ENCODE measurements around the gene INPP4B. TPM values are rescaled to one million over a fixed set of nuclear protein-coding genes. Genes with fewer than 3 reads are reported as not detected.

INPP4B gene
- total and polyA plus RNA-seq, 2 donors from 2014 or later: 2.6 to 18.9 TPM

DNA sequence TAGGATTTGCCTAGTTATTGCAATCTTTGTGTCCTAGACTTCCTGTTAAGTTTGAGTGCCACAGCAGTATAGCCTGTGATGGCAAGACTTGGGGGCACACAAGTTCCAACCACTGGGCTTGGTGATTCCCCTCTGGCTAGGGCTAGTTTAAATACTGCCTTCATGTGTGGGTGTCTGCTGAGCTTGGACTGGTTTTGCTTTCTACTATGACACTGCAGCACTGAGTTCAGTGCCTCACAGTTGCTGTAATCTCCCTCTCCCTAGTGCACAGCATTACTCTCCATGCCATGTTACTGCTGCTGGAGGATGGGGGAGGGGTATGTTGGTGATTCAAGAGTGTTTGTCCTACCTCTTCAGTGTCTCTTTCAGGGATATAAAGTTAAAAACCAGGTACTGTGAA, 830.1 kb downstream of the INPP4B start:
- no peak for DNase-seq
- Histone ChIP-seq H3K27me3 (ENCODE audit: control insufficient read depth, insufficient read depth, low read length) (no peaks in the 10 kb centered on the region), H3K9me3 (ENCODE audit: control insufficient read depth in 2 of 3, insufficient read depth in 1 of 3, low read length in 3 of 3) (no peaks in the 10 kb centered on the region), H3K4me1 (ENCODE audit: control insufficient read depth in 2 of 3, insufficient read depth in 2 of 3, low read depth in 1 of 3, low read length in 3 of 3) (no peaks in the 10 kb centered on the region), H3K9ac (ENCODE audit: low read length in 3 of 3) (no peak overlapping the region), H3K27ac (ENCODE audit: low read depth in 2 of 2, low read length in 2 of 2) (no peak overlapping the region), H3K4me3 (ENCODE audit: low read length in 3 of 3) (no peak overlapping the region), H3K36me3 (ENCODE audit: control insufficient read depth in 2 of 3, insufficient read depth in 3 of 3, low read length in 3 of 3) (no peaks in the 10 kb centered on the region)
- TF ChIP-seq, protein P1, sequence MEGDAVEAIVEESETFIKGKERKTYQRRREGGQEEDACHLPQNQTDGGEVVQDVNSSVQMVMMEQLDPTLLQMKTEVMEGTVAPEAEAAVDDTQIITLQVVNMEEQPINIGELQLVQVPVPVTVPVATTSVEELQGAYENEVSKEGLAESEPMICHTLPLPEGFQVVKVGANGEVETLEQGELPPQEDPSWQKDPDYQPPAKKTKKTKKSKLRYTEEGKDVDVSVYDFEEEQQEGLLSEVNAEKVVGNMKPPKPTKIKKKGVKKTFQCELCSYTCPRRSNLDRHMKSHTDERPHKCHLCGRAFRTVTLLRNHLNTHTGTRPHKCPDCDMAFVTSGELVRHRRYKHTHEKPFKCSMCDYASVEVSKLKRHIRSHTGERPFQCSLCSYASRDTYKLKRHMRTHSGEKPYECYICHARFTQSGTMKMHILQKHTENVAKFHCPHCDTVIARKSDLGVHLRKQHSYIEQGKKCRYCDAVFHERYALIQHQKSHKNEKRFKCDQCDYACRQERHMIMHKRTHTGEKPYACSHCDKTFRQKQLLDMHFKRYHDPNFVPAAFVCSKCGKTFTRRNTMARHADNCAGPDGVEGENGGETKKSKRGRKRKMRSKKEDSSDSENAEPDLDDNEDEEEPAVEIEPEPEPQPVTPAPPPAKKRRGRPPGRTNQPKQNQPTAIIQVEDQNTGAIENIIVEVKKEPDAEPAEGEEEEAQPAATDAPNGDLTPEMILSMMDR (IDR thresholded peaks at IDR 0.05; ENCODE audit: borderline replicate concordance, extremely low read depth, insufficient read depth): no peak
- FAIRE-seq: no peak
- intact Hi-C loops (cut with DNase I): no loop called here

DNA sequence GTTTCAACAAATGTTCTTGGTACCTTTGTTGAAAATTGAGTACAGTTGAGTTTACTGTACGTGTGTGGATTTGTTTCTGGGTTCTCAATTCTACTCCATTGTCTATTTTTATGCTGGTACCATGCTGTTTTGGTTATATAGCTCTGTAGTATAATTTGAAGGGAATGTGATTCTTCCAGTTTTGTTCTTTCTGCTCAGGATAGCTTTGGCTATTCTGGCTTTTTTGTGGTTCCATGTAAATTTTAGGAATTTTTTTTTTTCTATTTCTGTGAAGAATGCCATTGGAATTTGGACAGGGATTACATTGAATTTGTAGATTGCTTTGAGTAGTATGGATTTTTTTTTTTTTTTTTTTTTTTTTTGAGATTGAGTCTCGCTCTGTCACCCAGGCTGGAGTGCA, 836.4 kb downstream of the INPP4B start:
- H3K4me3 ChIP-seq (ENCODE audit: low read length in 3 of 3): no peak overlapping the region
- no peak for FAIRE-seq
- no peak for DNase-seq
- H3K9ac ChIP-seq (ENCODE audit: low read length in 3 of 3): no peak overlapping the region
- no peaks in the 10 kb centered on the region for H3K4me1 ChIP-seq (ENCODE audit: control insufficient read depth in 2 of 3, insufficient read depth in 2 of 3, low read depth in 1 of 3, low read length in 3 of 3)
- TF ChIP-seq, protein P1 (IDR thresholded peaks at IDR 0.05; ENCODE audit: borderline replicate concordance, extremely low read depth, insufficient read depth): no peak
- no peaks in the 10 kb centered on the region for H3K9me3 ChIP-seq (ENCODE audit: control insufficient read depth in 2 of 3, insufficient read depth in 1 of 3, low read length in 3 of 3)
- intact Hi-C loops (cut with DNase I): no loop called here
- H3K27me3 ChIP-seq (ENCODE audit: control insufficient read depth, insufficient read depth, low read length): no peaks in the 10 kb centered on the region
- no peaks in the 10 kb centered on the region for H3K36me3 ChIP-seq (ENCODE audit: control insufficient read depth in 2 of 3, insufficient read depth in 3 of 3, low read length in 3 of 3)
- H3K27ac ChIP-seq (ENCODE audit: low read depth in 2 of 2, low read length in 2 of 2): no peak overlapping the region

DNA sequence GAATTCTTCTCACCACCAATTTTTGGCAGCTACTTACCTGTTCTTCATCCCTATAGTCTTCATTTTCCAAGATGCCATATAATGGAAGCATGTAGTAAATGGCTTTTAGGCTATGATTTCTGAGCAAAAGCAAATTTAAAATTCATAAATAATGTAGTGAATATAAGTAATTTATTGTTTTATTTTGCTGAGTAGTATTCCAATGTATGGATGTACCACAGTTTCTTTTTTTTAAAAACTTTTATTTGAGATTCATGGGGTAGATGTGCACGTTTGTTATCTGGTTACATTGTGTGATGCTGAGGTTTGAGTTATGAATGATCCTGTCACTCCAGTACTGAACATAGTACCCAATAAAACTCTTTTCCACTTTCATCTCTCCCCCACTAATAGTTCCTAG, 840.6 kb downstream of the INPP4B start:
- Histone ChIP-seq H3K4me1 (ENCODE audit: control insufficient read depth in 2 of 3, insufficient read depth in 2 of 3, low read depth in 1 of 3, low read length in 3 of 3) (no peaks in the 10 kb centered on the region), H3K27me3 (ENCODE audit: control insufficient read depth, insufficient read depth, low read length) (no peaks in the 10 kb centered on the region), H3K27ac (ENCODE audit: low read depth in 2 of 2, low read length in 2 of 2) (no peak overlapping the region), H3K36me3 (ENCODE audit: control insufficient read depth in 2 of 3, insufficient read depth in 3 of 3, low read length in 3 of 3) (no peaks in the 10 kb centered on the region), H3K9me3 (ENCODE audit: control insufficient read depth in 2 of 3, insufficient read depth in 1 of 3, low read length in 3 of 3) (no peaks in the 10 kb centered on the region), H3K9ac (ENCODE audit: low read length in 3 of 3) (no peak overlapping the region), H3K4me3 (ENCODE audit: low read length in 3 of 3) (no peak overlapping the region)
- intact Hi-C loops (cut with DNase I): no loop called here
- DNase-seq (no peak), FAIRE-seq (no peak)
- TF ChIP-seq, protein P1 (IDR thresholded peaks at IDR 0.05; ENCODE audit: borderline replicate concordance, extremely low read depth, insufficient read depth): no peak

DNA sequence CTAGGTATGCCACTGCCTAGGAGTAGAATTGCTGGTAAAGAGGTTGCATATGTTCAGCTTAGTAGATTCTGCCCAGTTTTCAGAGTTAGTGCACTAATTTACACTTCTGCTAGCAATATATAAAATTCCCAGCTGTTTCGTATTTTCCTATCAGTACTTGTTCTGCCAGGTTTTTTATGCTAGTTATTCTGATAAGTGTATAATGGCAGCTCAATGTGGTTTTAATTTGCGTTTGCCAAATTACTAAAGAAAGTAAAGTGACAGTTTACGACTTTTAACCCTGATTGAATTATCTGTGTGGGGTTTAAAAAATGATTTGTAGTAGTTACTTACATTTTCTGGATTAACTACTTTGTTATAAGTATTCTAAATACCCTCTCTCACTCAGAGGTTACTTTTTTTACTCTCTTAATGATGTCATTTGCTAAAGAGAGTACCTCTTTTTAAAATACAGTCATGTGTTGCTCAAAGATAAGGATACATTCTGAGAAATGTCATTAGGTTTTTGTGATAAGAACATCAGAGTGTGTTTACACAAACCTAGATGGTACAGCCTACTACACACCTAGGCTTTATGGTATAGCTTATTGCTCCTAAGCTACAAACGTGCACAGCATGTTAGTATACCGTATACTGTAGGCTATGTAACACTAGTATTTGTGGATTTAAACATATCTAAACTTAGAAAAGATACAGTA, 846.5 kb downstream of the INPP4B start:
- Histone ChIP-seq H3K9me3 (ENCODE audit: control insufficient read depth in 2 of 3, insufficient read depth in 1 of 3, low read length in 3 of 3) (no peaks in the 10 kb centered on the region), H3K36me3 (ENCODE audit: control insufficient read depth in 2 of 3, insufficient read depth in 3 of 3, low read length in 3 of 3) (no peaks in the 10 kb centered on the region), H3K27ac (ENCODE audit: low read depth in 2 of 2, low read length in 2 of 2) (no peak overlapping the region), H3K27me3 (ENCODE audit: control insufficient read depth, insufficient read depth, low read length) (no peaks in the 10 kb centered on the region), H3K4me3 (ENCODE audit: low read length in 3 of 3) (no peak overlapping the region), H3K9ac (ENCODE audit: low read length in 3 of 3) (no peak overlapping the region), H3K4me1 (ENCODE audit: control insufficient read depth in 2 of 3, insufficient read depth in 2 of 3, low read depth in 1 of 3, low read length in 3 of 3) (no peaks in the 10 kb centered on the region)
- FAIRE-seq: no peak
- intact Hi-C loops (cut with DNase I): no loop called here
- TF ChIP-seq, protein P1 (IDR thresholded peaks at IDR 0.05; ENCODE audit: borderline replicate concordance, extremely low read depth, insufficient read depth): no peak
- peak in 1 of 5 donors; percentile 4 for DNase-seq
